Stomach (tissue), 4 donors: ENCODE data around the gene ETHE1.

Experiments
- CTCF ChIP-seq, 7 experiments: fragments of 450-650 bp in 4 of 7; fragments of 200-600 bp in 3 of 7; sonication (generic) in 3 of 7; IDR thresholded peaks; one replicate each; pipeline ENCODE4 v1.5.1; 2016 to 2019; ENCODE audit warnings: antibody characterized with exemption in 7 of 7, control low read depth in 2 of 7, mild to moderate bottlenecking in 1 of 7
- EP300 ChIP-seq: sonication (generic); formaldehyde crosslinking; IDR thresholded peaks from one replicate; pipeline ENCODE4 v1.6.1; 2017; ENCODE audit warnings: antibody characterized with exemption
- POLR2A ChIP-seq, 4 donors: fragments of 450-650 bp; IDR thresholded peaks; one replicate each; pipeline ENCODE4 v1.6.1; 2016; ENCODE audit warnings: antibody characterized with exemption in 4 of 4, control low read depth in 2 of 4, mild to moderate bottlenecking in 1 of 4, moderate library complexity in 1 of 4
- POLR2AphosphoS5 ChIP-seq, 3 donors: sonication (generic); formaldehyde crosslinking; IDR thresholded peaks; one replicate each; pipeline ENCODE4 v1.6.1; 2016; ENCODE audit warnings: antibody characterized with exemption in 3 of 3

- TF ChIP-seq CTCF (IDR thresholded peaks at IDR 0.05) (no peak), POLR2A (IDR thresholded peaks at IDR 0.05) (no peak), POLR2AphosphoS5 (IDR thresholded peaks at IDR 0.05) (no peak), EP300 (no peak)
Measured at GRCh38 chr19:43505941-43506340, 21.1 kb downstream of the ETHE1 start.
